ENCODE measurements around the gene LYRM2.

The LYRM2 gene

DNA sequence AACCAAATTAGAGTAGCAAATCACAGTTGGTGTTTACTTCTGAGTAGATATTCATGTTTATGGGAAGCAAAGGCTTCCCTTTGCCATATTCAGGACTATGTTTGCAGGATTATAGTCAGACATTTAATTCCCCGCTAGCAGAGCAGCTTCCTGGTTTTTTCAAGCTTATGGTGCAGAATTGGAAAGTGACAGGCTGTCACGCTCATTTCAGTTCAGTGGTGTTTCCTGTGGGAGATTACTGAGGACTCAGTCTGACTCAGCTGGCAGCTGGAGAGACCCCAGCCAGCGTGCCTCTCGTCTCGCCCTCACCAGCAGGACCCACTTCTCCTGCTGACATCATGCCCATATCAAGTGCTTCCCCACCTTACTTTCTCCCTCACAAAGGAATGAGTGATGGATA, 85.1 kb downstream of the LYRM2 start:
- DNase-seq = no peak

DNA sequence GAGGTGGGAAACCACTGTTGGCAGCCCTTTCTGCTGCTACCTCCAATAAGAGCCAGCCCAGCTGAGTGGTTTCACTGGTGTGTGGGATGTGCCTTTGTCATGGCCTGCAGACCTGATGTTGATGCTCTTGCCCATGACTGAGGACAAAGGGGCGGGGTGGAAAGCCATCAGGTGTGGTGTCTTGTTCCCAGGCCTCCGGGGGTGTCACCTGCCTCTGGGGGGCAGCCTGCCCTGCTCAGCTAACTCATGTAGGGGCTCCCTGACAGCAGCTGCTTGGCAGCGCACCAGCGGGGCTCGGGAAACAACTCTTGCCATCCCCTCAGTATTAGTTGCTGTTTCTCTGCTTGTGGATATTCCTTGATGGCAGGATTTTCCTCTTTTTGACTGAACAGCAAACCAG, 91.3 kb downstream of the LYRM2 start:
- no peak for DNase-seq

DNA sequence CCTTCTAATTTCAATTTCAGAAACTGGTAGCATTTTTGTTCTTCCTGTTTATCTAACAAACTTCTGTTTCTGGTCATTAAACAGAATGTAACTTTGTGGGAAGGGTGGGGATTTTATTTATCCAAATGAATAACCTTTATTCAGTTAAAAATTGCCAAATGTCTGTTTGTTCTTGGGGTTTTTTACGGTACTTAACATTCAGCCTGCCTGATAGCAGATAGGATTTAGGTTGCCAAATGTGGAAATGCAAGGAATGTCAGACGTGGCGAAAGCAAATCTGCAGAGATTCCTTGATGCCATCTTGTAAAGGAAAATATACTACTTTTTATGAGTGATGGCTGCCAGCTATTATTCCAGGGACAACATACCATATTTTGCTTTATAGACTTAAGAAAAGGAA, 95.7 kb downstream of the LYRM2 start:
- no peak for DNase-seq

DNA sequence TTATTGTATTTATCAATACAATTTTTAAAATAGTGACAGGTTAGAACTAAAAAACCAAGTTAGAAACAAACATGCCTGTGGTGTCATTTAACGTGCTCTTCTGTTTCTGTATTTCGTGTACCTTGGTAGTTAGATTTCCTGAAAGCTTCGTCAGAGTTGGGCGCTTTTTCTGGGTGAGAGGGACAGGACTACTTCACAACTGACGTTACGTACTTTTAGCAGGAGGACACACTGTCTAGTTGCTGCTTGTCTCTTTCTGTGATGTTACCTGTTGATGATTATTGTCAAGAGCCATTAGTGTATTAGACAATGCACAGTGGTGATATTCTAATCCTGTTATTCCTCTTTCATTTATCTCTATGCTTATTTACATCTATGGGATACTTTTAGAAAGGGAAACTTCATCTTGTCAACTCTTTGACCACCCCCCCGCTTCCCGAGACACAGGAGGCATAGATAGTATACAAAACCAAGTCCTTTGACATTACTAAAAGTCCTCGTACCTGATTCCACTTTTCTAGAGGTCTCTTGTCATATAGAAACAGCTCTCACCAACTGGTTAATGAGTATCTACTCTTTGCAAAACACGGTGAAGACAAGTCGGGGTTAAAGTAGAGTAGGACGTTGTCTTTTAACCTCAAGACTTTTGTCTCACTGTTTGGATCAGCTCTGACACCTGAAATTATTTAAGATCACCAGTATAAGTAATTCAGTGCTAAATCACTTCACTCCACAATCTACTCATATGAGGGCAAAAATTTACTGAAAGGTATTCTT, 96.3 kb downstream of the LYRM2 start:
- no peak for DNase-seq

DNA sequence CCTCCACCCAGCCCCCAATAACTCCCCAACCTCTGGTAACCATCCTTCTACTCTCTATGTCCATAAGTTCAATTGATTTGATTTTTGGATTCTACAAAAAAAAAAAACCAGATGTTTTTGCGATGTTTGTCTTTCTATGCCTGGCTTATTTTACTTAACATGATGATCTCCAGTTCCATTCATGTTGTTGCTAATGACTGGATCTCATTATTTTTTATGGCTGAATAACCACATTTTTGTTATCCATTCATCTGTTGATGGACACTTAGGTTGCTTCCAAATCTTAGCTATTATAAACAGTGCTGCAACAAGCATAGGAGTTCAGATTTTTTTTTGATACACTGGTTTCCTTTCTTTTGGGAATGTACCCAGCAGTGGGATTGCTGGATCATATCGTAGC, 98.8 kb downstream of the LYRM2 start:
- DNase-seq = no peak

DNA sequence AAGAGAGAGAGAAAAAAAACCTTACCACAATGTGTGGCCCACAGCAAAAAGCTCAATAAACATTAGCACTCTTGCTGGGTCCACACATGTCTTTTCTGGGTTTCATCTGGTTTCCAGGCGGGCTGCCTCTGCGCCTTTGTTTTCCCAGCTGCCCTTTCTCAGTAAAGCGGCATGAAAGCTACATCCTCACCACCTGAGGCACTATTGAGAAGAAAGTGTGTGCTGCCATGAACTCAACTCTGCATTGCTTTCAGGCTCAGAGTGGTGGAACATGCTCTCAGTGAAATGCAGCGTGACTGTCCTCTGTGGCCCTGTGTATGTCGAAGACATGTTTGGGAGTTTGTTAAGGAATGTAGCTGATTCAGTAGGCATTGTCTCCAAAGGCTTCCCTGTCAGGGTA, 102.3 kb downstream of the LYRM2 start:
- DNase-seq = no peak

DNA sequence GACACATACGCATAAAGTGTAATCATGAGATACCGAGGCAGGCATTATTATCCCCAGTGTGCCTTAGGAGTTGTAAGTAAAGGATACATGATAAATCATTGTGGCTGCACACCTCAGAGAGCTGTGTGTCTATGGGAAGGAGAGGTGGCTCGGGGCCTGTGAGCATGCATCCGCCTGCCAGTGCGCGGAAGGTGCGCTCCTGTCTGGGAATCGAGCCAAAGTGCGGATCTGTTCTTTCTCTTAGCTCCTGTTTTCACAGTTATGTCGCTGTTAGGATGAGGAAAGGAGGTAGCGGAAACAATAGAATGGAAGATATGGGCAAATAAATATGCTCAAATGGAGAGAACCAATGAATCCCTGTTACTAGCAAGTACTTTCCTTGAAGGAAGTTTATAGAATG, 107.6 kb downstream of the LYRM2 start:
- no peak for DNase-seq

DNA sequence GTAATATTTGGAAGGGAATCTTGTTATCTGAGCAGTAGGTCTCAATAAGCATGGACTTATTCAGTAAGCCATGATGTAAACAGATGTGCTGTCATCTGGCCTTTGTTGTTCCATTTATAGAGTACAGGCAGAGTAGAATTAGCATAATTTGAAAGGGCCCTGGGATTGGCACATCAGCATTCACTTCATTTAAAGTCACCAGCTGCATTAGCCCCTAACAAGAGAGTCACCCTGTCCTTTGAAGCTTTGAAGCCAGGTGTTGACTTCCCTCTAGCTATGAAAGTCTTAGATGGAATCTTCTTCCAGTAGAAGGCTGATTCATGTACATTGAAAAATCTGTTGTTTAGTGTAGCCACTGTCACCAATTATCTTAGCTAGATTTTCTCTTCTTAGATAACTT, 109.7 kb downstream of the LYRM2 start:
- no peak for DNase-seq

DNA sequence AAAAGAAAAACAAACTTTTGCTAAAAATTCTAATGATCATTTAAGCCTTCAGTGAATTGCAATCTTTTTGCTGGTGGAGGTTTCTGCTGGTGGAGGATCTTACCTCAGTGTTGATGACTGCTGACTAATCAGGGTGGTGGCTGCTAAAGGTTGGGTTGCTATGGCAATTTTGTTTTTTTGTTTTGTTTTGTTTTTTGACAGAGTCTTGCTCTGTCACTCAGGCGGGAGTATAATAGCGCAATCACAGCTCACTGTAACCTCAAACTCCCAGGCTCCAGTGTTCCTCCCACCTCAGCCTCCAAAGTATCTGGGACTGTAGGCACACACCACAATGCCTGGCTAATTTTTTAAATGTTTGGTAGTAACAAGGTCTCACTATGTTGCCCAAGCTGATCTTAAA, 110.9 kb downstream of the LYRM2 start:
- DNase-seq = no peak

DNA sequence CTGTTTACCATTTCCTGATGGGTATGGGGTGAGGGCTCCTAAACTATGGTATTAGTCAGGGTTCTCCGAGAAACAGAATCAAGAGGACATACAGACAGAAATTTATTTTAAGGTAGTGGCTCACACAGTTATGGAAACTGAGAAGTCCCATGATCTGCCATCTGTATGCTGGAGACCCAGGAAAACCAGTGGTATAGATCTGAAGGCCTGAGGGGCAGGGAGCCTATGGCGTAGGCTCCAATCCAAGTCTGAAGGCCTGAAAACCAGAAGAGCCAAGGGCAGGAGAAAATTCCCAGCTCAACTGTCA, 112.0 kb downstream of the LYRM2 start:
- DNase-seq = no peak

DNA sequence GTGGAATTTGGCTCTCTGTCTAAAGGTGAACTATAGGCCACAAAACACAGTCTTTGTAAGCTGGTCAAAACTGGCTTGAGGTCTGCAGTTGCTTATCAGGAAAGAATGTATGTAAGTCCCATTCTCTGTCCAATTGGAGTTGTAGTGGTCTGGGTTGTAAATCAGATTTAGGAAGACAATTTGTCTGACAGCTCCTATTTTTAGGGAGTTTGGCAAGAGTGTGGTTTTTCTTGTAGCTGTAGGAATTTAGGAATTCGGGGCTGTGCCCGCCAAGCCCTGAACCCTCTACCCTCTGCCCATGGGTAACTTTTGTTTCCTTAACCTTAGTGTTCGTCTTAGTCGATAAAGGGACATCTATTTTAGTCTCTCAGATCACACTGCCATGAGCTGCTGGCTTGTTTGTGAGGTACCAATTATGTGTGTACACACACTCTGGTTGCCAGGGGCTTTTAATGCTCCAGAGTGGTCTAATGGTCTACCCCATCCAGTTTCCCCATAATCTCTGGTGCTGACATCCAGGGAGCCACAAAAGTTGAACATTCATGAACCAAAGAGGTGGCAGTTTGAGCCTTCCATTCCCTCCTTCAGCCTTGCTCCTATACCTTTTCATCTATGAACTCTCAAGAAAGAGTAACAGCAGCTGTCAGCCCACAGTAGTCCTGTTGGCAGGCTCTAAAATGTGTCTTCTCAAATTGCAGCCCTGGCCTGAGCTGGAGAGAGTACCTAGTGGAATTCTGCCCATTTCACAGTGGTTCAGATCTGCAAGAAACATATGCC, 112.6 kb downstream of the LYRM2 start:
- DNase-seq = no peak

DNA sequence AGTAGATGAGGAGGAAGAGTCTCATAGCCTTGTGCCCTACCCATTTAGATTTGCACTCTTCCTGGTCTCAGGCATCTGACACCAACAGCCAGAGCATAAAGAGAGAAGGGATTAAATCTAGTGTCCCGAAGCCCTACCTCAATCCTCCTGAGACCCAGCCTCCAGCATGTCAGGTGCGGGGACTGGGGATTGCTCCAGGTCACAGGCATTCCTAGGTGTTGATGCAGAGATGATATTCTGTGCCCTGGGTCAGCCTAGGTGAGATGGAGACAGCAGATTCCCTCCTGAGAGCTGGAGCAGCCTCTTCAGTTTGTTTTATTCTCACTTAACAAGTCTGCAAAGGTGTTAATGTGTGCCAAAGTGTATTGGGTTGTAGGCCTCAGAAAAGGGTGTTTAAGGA, 115.8 kb downstream of the LYRM2 start:
- DNase-seq = no peak

DNA sequence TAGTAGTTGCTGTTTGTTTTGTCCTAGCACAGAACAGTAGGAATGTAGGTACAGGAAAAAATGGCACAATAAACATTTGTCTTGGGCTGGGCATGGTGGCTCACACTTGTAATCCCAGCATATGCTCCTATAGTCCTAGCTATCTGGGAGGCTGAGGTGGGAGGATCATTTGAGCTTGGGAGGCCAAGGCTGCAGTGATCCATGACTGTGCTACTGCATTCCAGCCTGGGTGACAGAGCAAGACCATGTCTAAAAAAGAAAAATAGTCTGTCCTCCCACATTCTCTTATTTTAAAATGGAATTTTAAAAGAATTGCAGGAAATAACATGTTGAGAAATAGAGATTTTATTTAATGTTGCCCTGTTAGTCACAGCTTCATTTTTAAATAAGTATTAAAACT, 117.8 kb downstream of the LYRM2 start:
- no peak for DNase-seq

DNA sequence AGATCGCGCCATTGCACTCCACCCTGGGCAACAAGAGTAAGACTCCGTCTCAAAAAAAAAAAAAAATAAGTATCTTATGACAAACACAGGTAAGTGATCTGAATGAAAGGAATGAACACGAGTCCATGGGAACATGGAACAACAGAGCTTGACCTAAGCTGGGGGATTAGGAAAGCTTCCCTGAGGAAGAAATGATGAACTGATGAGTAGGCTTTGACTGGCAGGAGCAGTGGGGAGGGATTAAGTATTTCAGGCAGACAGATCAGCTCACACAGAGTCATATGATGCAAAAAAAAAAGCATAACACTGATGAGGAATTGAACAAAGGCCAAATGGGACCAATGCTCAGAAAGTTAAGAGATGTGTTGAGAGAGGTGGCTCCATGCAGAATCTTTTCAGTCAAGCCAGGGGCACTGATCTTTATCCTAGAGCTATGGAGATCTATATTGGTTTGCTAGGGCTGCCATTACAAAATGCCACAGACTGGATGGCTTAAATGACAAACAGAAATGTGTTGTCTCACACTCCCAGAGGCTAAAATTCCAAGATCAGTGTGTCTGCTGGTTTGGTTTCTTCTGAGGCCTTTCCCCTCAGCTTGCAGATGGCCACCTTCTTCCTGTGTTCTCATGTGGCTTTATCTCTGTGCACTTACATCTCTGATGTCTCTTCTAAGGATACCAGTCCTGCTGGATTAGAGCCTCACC, 120.0 kb downstream of the LYRM2 start:
- no peak for DNase-seq
